ENCODE results near the gene CRYBA1.
A peak's percentile ranks its signal among the peaks of the same experiment; 100 is the strongest.

CRYBA1 gene

DNA sequence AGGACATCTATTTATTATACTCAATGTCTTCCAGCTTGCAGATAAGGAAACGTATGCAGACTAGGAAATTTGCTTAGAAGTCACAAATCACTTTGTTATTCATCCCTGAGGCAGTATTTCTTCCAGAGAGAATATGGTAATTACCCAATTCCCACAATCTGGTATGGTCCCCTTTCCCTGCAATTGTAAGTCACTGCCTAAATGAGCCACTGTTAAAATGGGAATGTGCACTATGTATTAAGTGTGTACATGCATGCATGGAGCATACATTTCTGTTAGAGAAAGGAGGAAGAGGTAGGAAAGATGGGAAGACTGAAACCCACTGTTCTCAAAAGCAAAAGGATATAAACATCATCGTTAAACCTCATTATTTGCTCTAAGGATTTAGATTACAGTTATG is 37.3 kb downstream of the CRYBA1 start:
- DNase-seq: no peak

DNA sequence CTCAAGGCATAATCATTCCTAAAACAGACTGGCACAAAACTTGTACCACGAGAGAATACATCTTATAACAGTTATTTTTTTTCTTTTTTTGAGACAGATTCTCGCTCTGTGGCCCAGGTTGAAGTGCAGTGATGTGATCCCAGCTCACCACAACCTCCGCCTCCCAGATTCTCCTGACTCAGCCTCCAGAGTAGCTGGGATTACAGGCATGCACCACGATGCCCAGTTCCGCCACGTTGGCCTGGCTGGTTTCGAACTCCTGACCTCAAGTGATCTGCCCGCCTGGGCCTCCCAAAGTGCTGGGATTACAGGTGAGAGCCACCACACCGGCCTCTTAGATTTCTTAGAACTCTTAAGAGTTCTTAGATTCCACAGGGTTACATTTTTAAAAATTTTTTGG is 43.2 kb downstream of the CRYBA1 start:
- DNase-seq: no peak

DNA sequence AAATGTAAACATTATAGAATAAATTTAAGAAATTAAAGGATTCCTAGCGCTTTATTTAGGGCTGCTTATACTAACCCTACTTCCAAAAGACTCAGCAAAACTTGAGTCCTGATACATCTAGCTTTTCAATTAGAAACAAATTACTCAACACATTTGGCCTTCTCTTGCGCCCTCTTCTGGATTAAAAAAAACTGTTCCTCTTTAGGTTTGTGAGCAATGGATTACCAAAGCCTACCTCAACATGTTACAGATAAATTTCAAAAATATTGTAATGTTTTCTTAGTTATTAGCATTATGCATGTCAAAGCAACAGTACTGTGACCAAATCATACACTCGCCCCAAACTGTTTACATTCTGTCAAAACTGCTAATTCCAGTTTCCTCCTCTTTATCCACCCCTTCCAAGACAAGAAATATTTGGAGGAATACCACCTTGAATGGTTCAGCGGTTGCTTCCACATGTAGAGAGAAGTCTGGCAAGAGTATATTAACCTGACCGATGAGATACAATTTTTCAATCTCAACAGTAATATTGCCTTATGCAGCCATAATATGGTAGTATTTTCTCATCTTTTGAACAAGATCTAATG is 44.6 kb downstream of the CRYBA1 start:
- peak; percentile 74 for DNase-seq

DNA sequence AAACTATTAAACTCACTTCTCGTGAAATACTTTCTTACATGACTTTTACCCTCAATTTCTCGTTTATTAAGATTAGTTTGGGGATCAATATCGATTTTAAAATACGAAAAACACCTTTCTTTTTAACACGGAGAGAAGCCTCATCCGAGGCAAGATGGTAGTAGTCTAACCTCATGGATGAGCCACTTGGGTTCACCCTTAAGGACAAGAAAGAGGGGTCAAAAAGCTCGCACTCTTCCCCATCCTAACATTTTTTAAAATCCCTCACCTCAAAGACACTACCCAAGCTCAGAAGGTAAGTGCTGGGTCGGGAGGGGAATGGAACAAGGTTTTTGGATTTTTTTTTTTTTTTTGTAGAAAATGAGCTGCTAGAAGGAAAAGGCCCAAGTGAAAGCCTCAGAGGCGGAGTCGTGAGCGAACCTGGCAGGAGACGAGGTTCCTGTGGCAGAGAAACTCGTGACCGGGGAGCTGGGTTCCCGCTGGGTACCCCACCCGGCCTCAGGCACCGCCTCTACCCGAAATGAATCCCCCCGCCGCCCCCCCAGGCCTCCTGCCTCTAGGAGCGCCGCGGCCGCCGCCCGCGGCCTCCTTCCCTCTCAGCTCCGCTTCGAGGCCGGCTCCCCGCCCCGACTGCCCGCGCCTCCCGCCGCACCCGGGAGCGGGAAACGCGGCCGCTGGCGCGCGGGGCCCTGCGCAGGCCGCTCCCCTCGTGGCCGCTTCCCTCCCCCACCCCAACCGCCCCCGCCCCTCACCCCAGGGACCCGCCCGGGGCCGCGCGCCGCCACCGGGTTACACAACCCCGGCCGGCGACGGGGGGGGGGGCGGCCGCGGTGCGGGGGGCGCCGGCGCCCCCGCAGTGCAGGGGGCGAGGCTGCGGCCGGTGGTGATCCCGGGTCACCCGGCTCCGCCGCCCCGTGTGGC is 45.7 kb downstream of the CRYBA1 start:
- DNase-seq: peak; percentile 17

DNA sequence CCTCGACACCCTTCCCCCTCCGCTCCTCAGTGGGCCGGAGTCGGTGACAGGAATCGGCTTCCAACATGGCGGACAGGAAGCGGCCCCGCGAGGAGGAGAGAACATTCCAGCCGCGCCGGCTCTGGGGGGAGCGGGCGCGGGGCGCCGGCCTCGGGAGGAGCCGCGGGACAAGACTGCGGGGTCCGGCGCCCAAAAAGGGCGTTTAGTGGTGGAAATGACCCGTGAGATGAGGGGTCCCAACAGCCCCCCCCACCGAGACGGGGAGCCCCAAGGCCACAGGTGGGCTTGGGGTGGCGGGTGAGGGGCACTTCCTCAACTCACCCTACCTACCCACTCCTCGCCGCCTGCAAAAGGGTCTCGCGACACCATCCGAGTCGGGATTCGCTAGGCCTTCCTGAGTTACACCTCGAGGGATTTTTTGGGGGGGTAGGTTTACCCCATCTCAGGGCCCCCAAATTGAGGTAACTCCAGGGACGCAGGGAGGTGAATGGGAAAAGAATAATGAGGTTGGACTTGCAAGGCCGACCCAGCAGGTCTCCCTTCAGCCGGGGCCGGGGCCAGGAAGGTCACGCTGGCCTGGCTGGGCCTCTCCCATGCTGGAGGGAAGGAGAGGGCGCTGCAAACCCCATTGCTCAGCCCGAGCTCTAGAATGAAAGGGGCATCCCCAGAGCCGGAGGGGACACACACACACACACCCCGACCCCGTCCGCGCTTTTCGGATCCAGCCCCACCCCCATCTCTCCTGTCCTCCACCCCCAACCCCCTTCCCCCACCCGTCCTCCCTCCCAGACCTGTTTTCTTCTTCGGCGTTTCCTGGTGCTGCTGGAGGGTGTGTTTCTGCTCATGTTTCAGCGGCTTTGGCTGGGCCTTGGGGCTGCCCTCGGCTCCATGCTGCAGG is 46.6 kb downstream of the CRYBA1 start:
- peak; percentile 5 for DNase-seq

DNA sequence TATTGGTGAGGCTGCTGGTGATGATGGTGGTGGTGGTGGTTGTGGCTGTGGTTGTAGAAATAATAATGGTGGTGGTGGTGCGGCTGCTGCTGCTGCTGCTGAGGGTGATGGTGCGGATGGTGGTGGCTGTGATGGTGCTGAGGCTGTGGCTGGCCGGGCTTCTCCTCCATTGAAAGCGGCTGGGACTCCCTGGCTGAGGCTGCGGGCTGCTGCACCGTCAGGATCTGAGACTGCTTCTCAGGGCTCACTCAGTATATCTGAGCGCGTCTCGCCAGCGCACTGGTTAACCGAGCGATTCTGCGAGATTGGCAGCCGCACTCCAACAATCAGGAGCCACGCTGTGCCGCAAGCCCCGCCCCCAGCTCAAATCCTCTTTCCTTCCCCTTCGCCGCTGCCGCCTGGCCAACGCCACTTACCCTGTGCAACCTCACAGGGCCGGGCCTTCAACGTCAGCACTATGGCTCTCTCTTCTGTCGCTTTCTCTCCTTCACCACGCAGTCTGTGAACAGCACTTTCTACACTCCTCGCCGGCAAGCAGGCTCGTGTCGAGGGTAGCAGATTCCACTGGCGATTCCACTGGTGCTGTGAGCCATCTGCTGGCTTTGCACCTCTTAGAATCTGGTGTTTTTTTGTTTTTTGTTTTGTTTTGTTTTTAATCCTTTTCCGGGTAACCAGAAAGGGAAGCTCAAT is 47.4 kb downstream of the CRYBA1 start, which contains the start of gene NUFIP2:
NUFIP2 (minus strand) TSS at position 259 of the 690 bp plus-strand sequence; CDS start at position 170, 89 bp downstream.
- peak; percentile 98 for DNase-seq

DNA sequence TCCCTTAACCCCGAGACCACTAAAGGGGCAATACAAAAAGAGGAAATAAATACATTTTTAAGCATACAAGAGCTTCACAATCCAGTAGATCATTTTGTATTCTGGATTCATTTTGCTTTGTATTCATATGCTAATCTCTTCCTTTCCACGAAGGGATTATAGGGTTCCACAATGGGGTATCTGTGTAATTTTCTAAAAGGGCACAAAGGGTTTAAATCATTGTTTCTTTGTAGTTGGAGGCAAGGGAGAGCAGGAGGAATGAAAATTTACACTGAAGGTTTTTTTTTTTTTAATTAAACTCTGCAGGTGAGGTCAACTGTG is 47.9 kb downstream of the CRYBA1 start:
- DNase-seq: no peak

DNA sequence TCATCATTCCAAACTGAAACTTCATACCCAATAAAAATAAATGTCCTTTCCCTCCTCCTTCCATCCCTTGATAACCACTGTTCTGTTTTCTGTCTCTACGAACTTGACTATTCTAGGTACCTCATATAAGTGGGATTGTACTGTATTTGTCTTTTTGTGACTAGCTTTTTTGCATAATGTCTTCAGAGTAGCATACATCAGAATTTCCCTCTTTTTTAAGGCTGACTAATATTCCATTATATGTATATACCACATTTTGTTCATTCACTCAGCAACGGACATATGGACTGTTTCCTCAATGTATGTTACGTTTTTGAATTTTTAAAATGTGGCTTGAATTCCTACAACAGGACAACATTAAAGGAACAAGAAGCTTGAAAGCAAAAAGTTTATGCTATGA is 48.8 kb downstream of the CRYBA1 start:
- no peak for DNase-seq

DNA sequence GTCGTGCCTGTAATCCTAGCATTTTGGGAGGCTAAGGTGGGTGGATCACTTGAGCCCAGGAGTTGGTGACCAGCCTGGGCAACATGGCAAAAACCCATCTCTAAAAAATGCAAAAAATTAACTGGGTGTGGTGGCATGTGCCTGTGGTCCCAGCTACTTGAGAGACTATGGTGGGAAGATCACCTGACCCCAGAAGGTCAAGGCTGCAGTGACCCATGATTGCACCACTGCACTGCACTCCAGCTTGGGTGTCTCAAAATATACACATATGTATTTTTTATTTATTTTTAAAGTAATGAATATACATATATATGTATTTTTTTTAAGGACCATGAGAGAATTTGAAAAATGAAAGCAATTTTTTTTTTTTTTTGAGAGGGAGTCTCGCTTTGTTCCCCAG is 52.4 kb downstream of the CRYBA1 start:
- no peak for DNase-seq

DNA sequence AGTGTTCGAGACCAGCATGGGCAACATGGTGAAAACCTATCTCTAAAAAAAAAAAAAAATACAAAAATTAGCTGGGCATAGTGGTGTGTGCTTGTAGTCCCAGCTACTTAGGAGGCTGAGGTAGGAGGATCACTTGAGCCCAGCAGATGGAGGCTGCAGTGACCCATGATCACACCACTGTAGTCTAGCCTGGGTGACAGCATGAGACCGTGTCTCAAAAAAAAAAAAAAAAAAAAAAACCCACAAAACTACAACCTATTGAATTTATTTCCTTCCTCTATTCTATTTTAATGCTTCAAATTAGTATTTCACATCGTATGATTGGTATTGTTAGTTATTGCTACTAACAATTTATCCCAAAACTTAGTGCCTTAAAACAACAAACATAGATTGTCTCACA is 56.7 kb downstream of the CRYBA1 start:
- no peak for DNase-seq
